H1 (cell line): ENCODE measurements around the gene SYNGR4. TPM values are rescaled to one million over a fixed set of nuclear protein-coding genes. Genes with fewer than 3 reads are reported as not detected.
A peak's percentile ranks its signal among the peaks of the same experiment; 100 is the strongest.

Experiments used
- BACH1 ChIP-seq: IDR thresholded peaks from 2 replicates; pipeline ENCODE4 v1.6.1; 2012; ENCODE audit warnings: low read length, improper control_type of control experiment
- EGR1 ChIP-seq: IDR thresholded peaks from 2 replicates; pipeline ENCODE4 v1.6.1; 2011; ENCODE audit warnings: low read depth, low read length, borderline replicate concordance
- EZH2 ChIP-seq: fragments of 200-600 bp; sonication (generic); IDR thresholded peaks from 2 replicates; pipeline ENCODE4 v1.7.1; 2012; ENCODE audit warnings: low read depth, mild to moderate bottlenecking, moderate library complexity, low read length, inconsistent platforms; ENCODE audit not compliant: severe bottlenecking
- FOSL1 ChIP-seq: IDR thresholded peaks from 2 replicates; pipeline ENCODE4 v1.6.1; 2011; ENCODE audit warnings: mild to moderate bottlenecking, low read depth, low read length, moderate library complexity; ENCODE audit not compliant: insufficient read depth
- JUND ChIP-seq: IDR thresholded peaks from 2 replicates; pipeline ENCODE4 v1.6.1; 2011; ENCODE audit warnings: mild to moderate bottlenecking, improper control_type of control experiment, low read length
- POLR2A ChIP-seq, 2 experiments: IDR thresholded peaks; 1 replicate in 1 of 2; 2 replicates in 1 of 2; pipeline ENCODE4 v1.6.1; 2011; ENCODE audit warnings: low read depth in 2 of 2, low read length in 2 of 2, mild to moderate bottlenecking in 2 of 2; ENCODE audit errors: control extremely low read depth in 1 of 2
- POLR2AphosphoS5 ChIP-seq: IDR thresholded peaks from 2 replicates; pipeline ENCODE4 v1.6.1; 2011; ENCODE audit warnings: low read depth, low read length
- POU5F1 ChIP-seq: IDR thresholded peaks from 2 replicates; pipeline ENCODE4 v1.6.1; 2011; ENCODE audit warnings: low read depth, mild to moderate bottlenecking, low read length, moderate library complexity
- RBBP5 ChIP-seq: IDR thresholded peaks from 2 replicates; pipeline ENCODE4 v1.7.1; 2012; ENCODE audit warnings: low read depth, mild to moderate bottlenecking, inconsistent platforms, low read length, moderate library complexity, borderline replicate concordance
- RNF2 ChIP-seq: fragments of 200-900, 300-1000 bp; sonication (generic); IDR thresholded peaks from 2 replicates; pipeline ENCODE4 v1.7.1; 2016; ENCODE audit warnings: borderline replicate concordance, low read depth, mild to moderate bottlenecking, antibody characterized with exemption, low read length; ENCODE audit not compliant: poor library complexity, severe bottlenecking; ENCODE audit errors: missing control alignments
- SAP30 ChIP-seq: fragments of 300-600 bp; sonication (generic); IDR thresholded peaks from 2 replicates; pipeline ENCODE4 v1.7.1; 2012; ENCODE audit warnings: low read length, moderate library complexity, mild to moderate bottlenecking, inconsistent platforms; ENCODE audit not compliant: insufficient read depth, insufficient replicate concordance
- SIN3A ChIP-seq, 2 experiments: IDR thresholded peaks in 1 of 2; conservative IDR thresholded peaks in 1 of 2; 2 replicates each; pipeline ENCODE4 v1.6.1; 2011 to 2012; ENCODE audit warnings: low read length in 2 of 2, improper control_type of control experiment in 1 of 2, low read depth in 1 of 2, mild to moderate bottlenecking in 1 of 2
- SIRT6 ChIP-seq: IDR thresholded peaks from one replicate; pipeline ENCODE4 v1.7.1; 2012; ENCODE audit warnings: low read length, inconsistent platforms
- TAF1 ChIP-seq: IDR thresholded peaks from 2 replicates; pipeline ENCODE4 v1.6.1; 2011; ENCODE audit warnings: mild to moderate bottlenecking, low read depth, low read length
- TAF7 ChIP-seq: optimal IDR thresholded peaks from 2 replicates; pipeline ENCODE3; 2011; ENCODE audit warnings: low read depth, mild to moderate bottlenecking, inconsistent platforms, low read length, moderate library complexity, borderline replicate concordance
- YY1 ChIP-seq: IDR thresholded peaks from 2 replicates; pipeline ENCODE4 v1.6.1; 2011; ENCODE audit warnings: low read depth, mild to moderate bottlenecking, low read length
- polyA plus RNA-seq, 7 experiments: library from polyadenylated mRNA; depleted of rRNA in 3 of 7; stranded (reverse) in 5 of 7; unstranded in 2 of 7; fragments of >200 nt in 5 of 7; fragments of 200-250 nt in 2 of 7; gene quantifications; 1 replicate in 5 of 7; 2 replicates in 1 of 7; 4 replicates in 1 of 7; pipeline versions ENCODE4 v1.2.1 to v1.2.3, GENCODE V29; 2011 to 2013; ENCODE audit warnings: missing spikeins in 2 of 7, mixed read lengths in 2 of 7
- total RNA-seq: library from RNA; stranded (reverse); fragmentation: NEBNext Ultra II Directional; extraction: Animal tissue kit (Norgen Biotek cat#: 25700); gene quantifications from 2 replicates; pipeline ENCODE4 v1.2.1, GENCODE V29; 2021
- TF ChIP-seq, protein P1 (sequence below), 3 experiments: IDR thresholded peaks; 1 replicate in 2 of 3; 2 replicates in 1 of 3; pipeline versions ENCODE4 v1.5.1 to v1.6.1; 2011; ENCODE audit warnings: low read length in 3 of 3, mild to moderate bottlenecking in 3 of 3, inconsistent platforms in 2 of 3, low read depth in 1 of 3, moderate library complexity in 1 of 3; ENCODE audit not compliant: insufficient read depth in 1 of 3; ENCODE audit errors: control extremely low read depth in 1 of 3
- TF ChIP-seq, protein P2 (sequence below): IDR thresholded peaks from 2 replicates; pipeline ENCODE4 v1.6.1; 2012; ENCODE audit warnings: inconsistent platforms
- TF ChIP-seq, protein P3 (sequence below): IDR thresholded peaks from 2 replicates; pipeline ENCODE4 v1.6.1; 2012; ENCODE audit warnings: inconsistent platforms

Gene SYNGR4
- total and polyA plus RNA-seq, 2 of the 8 experiments (the other 6 are each of a cell fraction or from before 2014, with no cell fraction given), result 0.41 TPM; not detected in 1

DNA sequence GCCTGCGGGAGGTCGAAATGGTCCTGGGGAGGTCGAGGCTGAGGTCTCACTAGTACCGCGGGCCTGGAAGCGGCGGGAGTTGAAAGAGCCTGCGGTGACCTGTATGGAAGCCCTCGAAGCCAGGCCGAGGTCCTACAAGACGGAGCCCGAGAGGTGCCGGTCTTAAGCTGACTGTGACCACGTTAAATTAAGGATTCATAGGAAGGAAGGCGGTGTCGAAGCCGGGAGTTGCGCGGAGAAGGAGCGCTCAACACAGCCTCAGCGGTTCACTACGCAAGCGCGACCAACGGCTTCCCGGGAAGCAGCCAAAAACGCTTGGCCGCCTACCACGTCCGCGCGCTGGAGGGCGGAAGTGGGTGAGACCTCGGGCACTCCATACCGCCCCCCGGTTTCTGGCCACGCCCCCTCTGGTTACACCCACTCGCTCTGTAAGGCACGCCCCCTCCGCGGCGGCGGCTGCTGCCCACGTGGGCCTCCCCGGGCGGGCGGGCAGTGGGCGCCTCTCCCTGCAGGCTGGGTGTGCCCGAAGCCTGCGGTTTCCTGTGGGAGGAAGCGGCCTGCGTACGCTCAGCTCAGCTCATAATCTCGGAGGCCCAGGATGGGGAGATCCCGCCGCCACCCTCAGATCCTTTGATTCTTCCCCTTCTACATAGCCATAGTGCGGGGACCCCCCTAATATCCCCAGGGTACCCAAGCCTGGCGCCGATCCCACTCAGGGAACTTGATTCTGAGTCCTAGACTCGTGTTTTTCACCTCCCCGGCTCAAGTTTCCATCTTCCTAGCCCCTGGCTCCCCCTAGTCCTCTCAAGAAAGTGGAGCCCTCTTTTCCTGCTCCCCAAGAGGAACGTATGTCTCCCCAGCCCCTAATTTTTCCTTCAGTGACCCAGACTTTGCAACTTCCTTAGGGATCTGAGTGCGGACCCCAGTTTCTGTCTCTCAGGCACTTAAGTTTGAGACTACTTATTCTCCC, 42.3 kb upstream of the SYNGR4 start (continued):
- TF ChIP-seq, protein P1, sequence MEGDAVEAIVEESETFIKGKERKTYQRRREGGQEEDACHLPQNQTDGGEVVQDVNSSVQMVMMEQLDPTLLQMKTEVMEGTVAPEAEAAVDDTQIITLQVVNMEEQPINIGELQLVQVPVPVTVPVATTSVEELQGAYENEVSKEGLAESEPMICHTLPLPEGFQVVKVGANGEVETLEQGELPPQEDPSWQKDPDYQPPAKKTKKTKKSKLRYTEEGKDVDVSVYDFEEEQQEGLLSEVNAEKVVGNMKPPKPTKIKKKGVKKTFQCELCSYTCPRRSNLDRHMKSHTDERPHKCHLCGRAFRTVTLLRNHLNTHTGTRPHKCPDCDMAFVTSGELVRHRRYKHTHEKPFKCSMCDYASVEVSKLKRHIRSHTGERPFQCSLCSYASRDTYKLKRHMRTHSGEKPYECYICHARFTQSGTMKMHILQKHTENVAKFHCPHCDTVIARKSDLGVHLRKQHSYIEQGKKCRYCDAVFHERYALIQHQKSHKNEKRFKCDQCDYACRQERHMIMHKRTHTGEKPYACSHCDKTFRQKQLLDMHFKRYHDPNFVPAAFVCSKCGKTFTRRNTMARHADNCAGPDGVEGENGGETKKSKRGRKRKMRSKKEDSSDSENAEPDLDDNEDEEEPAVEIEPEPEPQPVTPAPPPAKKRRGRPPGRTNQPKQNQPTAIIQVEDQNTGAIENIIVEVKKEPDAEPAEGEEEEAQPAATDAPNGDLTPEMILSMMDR (IDR thresholded peaks at IDR 0.05; ENCODE audit: control extremely low read depth in 1 of 3, insufficient read depth in 1 of 3, low read depth in 1 of 3, low read length in 3 of 3), result peak in 2 of 3 experiments; percentile 4 to 16; a peak in 1 of 4 replicates
- TF ChIP-seq SAP30, result peak; percentile 37
- TF ChIP-seq FOSL1, result no peak
- TF ChIP-seq BACH1, result no peak
- no peak for TF ChIP-seq YY1
- no peak for TF ChIP-seq RNF2
- peak; percentile 54; the same call in 1 of the 2 replicates for TF ChIP-seq EGR1
- peak; percentile 55; the same call in 1 of the 2 replicates for TF ChIP-seq TAF1
- no peak for TF ChIP-seq POU5F1
- peak; percentile 66 to 92 for TF ChIP-seq POLR2A (IDR thresholded peaks at IDR 0.05; ENCODE audit: control extremely low read depth in 1 of 2, low read depth in 2 of 2, low read length in 2 of 2)
- TF ChIP-seq POLR2AphosphoS5, result peak; percentile 80
- TF ChIP-seq JUND, result no peak
- TF ChIP-seq RBBP5, result peak; percentile 62; the same call in 1 of the 2 replicates
- no peak for TF ChIP-seq EZH2
- TF ChIP-seq, protein P2, sequence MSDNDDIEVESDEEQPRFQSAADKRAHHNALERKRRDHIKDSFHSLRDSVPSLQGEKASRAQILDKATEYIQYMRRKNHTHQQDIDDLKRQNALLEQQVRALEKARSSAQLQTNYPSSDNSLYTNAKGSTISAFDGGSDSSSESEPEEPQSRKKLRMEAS, result peak; percentile 72
- TF ChIP-seq SIRT6, result no peak
- TF ChIP-seq, protein P3, sequence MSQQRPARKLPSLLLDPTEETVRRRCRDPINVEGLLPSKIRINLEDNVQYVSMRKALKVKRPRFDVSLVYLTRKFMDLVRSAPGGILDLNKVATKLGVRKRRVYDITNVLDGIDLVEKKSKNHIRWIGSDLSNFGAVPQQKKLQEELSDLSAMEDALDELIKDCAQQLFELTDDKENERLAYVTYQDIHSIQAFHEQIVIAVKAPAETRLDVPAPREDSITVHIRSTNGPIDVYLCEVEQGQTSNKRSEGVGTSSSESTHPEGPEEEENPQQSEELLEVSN, result peak; percentile 89
- peak; percentile 66 to 75; a peak in 1 of 4 replicates for TF ChIP-seq SIN3A (conservative IDR thresholded peaks at IDR 0.05 in 1 of 2, IDR thresholded peaks at IDR 0.05 in 1 of 2; ENCODE audit: low read depth in 1 of 2, low read length in 2 of 2)
- TF ChIP-seq TAF7, result peak; percentile 27
